C4-2B (cell line): ENCODE results near the gene CILP2.

Experiments
- H3K27ac ChIP-seq: fragments of 450-650 bp; 2 replicates; pipeline ENCODE4 v1.5.1; 2017
- ZFX ChIP-seq: fragments of 450-650 bp; IDR thresholded peaks from 2 replicates; pipeline ENCODE4 v1.6.1; 2017
- TF ChIP-seq, protein P1 (sequence below): fragments of 450-650 bp; conservative IDR thresholded peaks from 2 replicates; pipeline ENCODE4 v1.5.1; 2017; ENCODE audit warnings: mild to moderate bottlenecking

Gene CILP2

DNA sequence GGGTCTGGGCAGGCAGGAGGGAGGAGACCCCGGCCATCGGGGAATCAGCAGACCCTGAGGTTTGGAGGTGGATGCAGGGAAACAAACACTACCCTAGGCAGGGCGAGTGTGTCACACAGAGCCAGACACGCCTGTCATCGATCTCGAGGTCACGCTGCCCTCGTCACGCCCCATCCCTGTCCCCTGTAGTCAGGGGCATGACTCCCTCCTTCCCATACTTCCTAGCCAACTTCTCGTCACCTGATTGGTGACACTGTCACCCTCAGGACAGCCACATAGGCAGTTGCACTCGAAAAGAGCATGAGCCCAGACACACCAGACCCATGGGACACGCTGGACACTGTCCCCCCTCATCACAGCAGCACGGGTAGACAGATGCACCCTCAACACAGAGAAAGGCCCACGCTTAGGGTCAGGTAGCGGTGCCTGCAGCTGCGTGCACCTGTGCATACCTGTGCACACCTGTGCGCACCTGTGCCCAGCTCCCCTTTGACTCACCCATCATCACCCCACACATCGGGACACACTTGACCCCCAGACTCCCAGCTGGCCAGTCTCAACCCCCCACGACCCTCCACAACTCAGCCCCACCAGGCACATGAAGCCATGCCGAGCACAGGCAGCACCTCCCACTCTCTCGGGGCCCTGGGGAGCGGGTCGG lies 11.9 kb downstream of the CILP2 start:
- TF ChIP-seq ZFX, result no peak
- TF ChIP-seq, protein P1, sequence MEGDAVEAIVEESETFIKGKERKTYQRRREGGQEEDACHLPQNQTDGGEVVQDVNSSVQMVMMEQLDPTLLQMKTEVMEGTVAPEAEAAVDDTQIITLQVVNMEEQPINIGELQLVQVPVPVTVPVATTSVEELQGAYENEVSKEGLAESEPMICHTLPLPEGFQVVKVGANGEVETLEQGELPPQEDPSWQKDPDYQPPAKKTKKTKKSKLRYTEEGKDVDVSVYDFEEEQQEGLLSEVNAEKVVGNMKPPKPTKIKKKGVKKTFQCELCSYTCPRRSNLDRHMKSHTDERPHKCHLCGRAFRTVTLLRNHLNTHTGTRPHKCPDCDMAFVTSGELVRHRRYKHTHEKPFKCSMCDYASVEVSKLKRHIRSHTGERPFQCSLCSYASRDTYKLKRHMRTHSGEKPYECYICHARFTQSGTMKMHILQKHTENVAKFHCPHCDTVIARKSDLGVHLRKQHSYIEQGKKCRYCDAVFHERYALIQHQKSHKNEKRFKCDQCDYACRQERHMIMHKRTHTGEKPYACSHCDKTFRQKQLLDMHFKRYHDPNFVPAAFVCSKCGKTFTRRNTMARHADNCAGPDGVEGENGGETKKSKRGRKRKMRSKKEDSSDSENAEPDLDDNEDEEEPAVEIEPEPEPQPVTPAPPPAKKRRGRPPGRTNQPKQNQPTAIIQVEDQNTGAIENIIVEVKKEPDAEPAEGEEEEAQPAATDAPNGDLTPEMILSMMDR, result no peak
- H3K27ac ChIP-seq, result no peak overlapping the region

DNA sequence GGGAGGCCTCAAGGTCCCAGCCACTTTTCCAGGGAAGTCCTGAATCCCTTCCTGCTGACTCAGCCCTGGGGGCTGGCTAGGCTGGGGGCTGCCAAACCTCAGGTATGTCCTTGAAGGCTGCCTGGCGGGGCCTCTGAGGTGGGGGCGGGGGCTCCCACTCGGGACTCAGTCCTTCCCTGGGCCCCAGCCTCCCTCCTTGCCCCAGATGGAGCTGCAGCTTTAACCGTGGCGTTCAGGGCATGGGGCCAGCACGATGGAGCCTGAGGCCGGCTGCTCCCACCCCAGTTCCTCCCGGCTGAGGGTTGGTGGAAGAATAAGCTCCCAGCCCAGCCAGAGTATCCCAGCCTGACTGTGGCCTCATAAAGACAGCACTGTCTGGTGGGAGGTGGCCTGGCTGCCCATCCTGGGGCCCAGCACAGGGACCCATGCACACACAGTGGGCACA lies 12.4 kb downstream of the CILP2 start:
- TF ChIP-seq ZFX, result no peak
- TF ChIP-seq, protein P1, result no peak
- H3K27ac ChIP-seq, result no peak overlapping the region

DNA sequence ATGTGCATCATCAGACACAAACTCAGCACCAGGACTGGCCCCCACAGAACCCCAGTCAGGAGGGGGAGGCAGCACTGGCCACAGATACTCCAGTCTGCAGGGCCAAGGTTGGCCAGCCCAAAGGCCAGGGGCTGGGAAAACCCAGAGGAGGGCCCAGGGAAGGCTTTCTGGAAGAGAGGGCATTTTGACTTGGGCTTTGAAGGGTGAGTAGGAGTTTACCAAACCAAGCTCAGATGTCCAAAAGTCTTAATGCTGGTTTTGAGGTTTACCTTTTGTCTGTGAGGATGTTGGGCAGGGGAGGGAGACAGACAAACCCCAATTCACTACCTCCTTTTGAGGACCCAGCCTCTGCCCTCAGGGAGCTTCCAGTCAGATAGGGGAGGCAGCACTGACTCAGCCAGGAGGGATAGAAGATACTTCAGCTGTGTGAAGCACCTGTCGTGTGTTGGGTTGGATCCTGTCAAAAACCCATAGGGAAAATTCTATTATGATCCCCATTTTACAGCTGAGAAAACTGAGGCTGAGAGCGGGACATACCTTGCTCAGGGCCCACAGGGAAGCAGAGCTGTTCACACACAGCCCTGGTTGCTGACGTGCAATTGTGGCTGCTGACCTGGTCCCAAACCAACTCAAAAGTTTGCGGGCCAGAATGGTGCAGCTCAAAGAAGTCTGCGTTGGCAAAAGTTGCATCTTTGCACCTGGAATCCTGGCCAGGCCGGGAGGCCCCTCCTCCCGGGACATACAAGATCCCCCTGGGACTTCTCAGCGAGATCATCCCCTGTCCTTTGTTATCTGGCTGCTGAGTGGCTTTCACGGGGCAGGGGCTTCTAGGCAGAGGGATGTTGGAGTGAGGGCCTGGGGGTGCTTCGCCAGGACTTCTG lies 13.1 kb downstream of the CILP2 start:
- no peak for TF ChIP-seq ZFX
- TF ChIP-seq, protein P1, result no peak
- H3K27ac ChIP-seq, result no peak overlapping the region

DNA sequence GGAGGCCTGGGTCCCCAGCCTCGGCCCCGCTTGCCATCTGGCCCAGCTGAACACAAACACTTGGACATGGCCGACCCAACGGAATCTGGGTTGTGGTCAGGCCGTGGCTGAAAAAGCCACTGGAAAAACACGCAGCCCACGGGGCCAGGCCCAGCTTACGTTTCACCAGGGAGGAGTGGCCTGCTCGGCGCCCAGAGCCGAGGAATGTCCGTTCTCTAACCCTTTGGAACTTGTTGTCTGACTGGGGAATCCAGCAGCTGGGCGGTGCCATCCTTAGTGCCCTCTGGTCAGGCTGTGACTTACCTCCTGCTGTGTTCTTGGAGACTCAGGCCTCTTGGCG lies 13.8 kb downstream of the CILP2 start:
- TF ChIP-seq, protein P1, result no peak
- TF ChIP-seq ZFX, result no peak
- no peak overlapping the region for H3K27ac ChIP-seq

DNA sequence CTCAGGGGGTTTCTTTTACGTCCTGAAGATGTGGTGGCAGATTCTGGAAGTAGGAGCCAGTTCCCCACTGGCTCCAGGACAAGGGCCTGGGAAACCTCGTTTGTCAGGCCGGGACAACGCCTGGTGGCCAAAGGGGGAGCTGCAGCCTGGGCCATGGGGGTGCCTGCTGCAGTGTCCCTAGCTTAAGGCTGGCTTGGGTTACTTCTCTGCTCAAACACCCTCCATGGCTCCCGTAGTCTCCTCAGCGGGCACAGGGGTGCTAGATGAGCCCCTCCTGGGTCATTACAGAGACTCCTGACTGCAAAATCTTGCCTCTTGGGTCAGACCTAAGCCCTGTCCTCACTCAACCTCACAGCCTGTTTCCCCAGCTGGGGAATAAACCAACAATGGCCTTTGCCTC lies 14.7 kb downstream of the CILP2 start:
- TF ChIP-seq, protein P1, result no peak; the same call in 1 of the 2 replicates
- TF ChIP-seq ZFX, result no peak
- no peak overlapping the region for H3K27ac ChIP-seq

DNA sequence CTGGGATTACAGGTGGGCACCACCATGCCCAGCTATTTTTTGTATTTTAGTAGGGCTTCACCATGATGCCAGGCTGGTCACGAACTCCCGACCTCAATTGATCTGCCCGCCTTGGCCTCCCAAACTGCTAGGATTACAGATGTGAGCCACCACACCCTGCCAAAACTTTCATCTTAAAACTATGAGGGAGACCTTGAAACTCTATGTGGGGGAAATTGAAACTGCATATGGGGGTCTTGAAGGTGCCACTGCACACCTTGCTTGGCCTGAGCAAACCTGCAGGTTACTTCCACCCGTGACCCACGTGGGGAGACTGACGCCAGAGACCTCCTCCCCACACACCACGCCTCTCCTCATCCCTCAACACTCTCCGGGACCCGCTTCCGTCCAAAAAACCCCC lies 15.6 kb downstream of the CILP2 start:
- no peak overlapping the region for H3K27ac ChIP-seq

More for the DNA sequence above, 15.6 kb downstream of the CILP2 start:
- TF ChIP-seq, protein P1, result no peak
- no peak for TF ChIP-seq ZFX
